RWPE1 (cell line): ENCODE measurements around the gene TNFAIP6.

Source experiments
- CTCF ChIA-PET: fragments of 350-600 bp; sonication (Branson Sonifier 250); formaldehyde crosslinking; extraction: SDS; loops from one replicate; lab custom pipeline; 2021; lab: Yijun Ruan, JAX
- POLR2A ChIA-PET: fragments of 400-600 bp; formaldehyde crosslinking; extraction: SDS; loops from one replicate; lab custom pipeline; 2020; ENCODE audit warnings: antibody characterized with exemption; ENCODE audit not compliant: low non-redundant PET; lab: Yijun Ruan, JAX
- DNase-seq: peaks from one replicate; pipeline ENCODE4 v3.0.0; 2012; ENCODE audit warnings: low spot score
- H3K27ac ChIP-seq: fragments of 450-650 bp; 2 replicates; pipeline ENCODE4 v1.5.1; 2017
- TF ChIP-seq, protein P1 (sequence below): fragments of 450-650 bp; conservative IDR thresholded peaks from 2 replicates; pipeline ENCODE4 v1.5.1; 2017; ENCODE audit warnings: low read depth, mild to moderate bottlenecking

Gene TNFAIP6

DNA sequence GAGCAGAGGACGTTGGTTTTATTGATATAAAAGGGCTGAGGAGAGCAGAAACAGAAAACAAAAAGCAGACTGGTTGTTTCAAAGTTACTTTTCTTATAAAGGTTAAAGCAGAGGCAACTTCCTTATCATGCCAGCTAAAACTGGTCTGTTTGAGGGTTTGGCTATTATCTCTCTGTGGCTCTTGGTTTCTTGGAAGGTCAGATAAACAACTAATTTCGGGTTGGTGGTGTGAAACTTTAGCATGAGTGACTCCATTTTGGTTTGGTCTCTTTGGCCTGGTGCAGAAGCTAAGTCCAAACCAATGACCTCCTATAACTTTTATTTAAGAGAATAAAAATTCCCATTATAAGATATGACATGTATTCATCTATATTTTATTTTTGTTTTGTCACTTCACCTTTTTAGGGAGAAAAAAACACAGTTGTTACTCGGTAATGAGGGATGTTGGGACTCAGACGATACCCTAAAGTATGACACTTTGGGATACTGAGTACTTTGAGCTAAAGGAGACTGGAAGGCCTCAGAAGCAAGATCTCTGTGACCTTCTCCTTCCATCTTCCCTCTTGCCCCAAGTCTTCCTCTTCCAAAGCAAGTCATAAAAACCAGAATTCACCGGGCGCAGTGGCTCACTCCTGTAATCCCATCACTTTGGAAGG is 23.3 kb downstream of the TNFAIP6 start:
- POLR2A ChIA-PET: no interaction called here
- CTCF ChIA-PET: no interaction called here
- TF ChIP-seq, protein P1, sequence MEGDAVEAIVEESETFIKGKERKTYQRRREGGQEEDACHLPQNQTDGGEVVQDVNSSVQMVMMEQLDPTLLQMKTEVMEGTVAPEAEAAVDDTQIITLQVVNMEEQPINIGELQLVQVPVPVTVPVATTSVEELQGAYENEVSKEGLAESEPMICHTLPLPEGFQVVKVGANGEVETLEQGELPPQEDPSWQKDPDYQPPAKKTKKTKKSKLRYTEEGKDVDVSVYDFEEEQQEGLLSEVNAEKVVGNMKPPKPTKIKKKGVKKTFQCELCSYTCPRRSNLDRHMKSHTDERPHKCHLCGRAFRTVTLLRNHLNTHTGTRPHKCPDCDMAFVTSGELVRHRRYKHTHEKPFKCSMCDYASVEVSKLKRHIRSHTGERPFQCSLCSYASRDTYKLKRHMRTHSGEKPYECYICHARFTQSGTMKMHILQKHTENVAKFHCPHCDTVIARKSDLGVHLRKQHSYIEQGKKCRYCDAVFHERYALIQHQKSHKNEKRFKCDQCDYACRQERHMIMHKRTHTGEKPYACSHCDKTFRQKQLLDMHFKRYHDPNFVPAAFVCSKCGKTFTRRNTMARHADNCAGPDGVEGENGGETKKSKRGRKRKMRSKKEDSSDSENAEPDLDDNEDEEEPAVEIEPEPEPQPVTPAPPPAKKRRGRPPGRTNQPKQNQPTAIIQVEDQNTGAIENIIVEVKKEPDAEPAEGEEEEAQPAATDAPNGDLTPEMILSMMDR: no peak
- no peak overlapping the region for H3K27ac ChIP-seq
- no peak for DNase-seq

DNA sequence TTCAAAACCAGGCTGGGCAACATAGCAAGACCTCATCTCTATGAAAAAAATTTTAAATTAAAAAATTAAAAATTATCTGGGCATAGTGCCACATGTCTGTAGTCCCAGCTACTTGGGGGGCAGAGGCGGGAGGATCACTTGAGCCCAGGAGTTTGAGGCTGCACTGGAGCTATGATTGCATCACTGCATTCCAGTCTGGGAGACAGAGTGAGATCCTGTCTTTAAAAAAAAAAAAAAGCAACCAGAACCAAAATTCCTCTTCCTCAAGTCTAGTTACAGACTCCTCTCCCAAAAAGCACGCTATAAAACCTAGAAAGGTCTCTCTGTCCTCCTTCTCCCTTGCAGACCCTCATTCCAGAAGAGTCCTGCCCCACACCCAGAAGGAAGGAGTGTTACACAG is 23.9 kb downstream of the TNFAIP6 start:
- H3K27ac ChIP-seq: no peak overlapping the region
- CTCF ChIA-PET: no interaction called here
- POLR2A ChIA-PET: no interaction called here
- TF ChIP-seq, protein P1: no peak
- no peak for DNase-seq

DNA sequence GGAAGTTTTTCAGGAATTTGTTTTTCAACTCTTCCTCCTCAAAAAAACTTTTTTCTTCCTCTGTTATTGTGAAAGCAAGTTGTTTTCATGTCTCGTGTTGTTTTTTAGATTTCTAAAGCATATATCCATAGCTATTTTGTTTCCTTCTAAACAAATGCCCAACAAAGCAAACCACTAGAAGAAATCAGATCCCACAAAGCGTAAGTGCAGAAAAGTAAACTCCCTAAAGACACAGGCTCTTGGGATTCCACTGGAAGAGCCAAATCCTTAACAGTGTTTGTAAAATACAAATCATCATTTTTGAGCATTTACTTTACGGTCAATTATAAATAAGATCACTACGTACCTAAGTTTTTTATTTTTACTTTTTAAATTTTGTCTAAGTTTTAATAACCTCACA is 30.6 kb downstream of the TNFAIP6 start:
- DNase-seq: no peak
- H3K27ac ChIP-seq: no peak overlapping the region
- CTCF ChIA-PET: interaction anchor here (0.6 kb wide), 1 partner anchor 1790 kb away, joined by 4 read pairs; no protein-coding TSS in a partner anchor
- POLR2A ChIA-PET: no interaction called here
- TF ChIP-seq, protein P1: no peak

DNA sequence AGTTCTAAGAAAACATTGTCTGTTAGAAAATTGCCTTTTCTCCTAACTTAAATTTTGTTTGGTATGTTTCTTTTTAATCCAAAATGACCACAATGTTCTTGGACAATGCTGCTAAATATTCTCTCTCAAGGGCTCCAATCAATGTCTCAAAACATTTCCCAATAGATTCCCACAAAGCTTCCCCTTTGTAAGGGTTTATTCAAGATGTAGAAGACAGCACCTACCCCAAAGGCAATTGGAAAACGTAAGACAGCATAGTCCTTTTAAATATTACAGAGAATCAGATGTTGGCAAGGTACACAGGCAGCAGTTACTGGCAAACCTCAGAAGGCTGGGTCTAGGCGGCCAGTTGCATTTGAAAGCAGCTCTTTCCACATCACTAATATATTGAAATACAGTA is 34.0 kb downstream of the TNFAIP6 start:
- CTCF ChIA-PET: interaction anchor here (0.5 kb wide), 1 partner anchor 143 kb away, joined by 5 read pairs; no protein-coding TSS in a partner anchor
- DNase-seq: no peak
- POLR2A ChIA-PET: no interaction called here
- H3K27ac ChIP-seq: no peak overlapping the region
- TF ChIP-seq, protein P1: no peak

DNA sequence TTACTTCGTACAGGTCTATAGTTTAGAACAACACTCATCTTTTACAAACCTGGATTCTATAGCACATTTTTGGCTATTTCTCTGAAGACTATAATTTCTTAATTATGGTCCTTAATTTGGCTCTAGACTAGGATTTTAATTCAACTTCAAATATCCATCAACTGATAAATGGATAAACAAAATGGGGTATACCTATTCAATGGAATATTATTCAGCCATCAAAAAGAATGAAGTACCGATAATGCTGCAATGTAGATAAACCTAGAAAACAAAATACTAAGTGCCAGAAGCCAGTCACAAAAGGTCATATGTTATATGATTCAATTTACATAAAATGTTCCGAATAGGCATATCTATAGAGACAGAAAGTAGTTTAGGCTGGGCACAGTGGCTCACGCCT is 37.1 kb downstream of the TNFAIP6 start:
- TF ChIP-seq, protein P1: no peak
- CTCF ChIA-PET: no interaction called here
- POLR2A ChIA-PET: no interaction called here
- DNase-seq: no peak
- H3K27ac ChIP-seq: no peak overlapping the region

DNA sequence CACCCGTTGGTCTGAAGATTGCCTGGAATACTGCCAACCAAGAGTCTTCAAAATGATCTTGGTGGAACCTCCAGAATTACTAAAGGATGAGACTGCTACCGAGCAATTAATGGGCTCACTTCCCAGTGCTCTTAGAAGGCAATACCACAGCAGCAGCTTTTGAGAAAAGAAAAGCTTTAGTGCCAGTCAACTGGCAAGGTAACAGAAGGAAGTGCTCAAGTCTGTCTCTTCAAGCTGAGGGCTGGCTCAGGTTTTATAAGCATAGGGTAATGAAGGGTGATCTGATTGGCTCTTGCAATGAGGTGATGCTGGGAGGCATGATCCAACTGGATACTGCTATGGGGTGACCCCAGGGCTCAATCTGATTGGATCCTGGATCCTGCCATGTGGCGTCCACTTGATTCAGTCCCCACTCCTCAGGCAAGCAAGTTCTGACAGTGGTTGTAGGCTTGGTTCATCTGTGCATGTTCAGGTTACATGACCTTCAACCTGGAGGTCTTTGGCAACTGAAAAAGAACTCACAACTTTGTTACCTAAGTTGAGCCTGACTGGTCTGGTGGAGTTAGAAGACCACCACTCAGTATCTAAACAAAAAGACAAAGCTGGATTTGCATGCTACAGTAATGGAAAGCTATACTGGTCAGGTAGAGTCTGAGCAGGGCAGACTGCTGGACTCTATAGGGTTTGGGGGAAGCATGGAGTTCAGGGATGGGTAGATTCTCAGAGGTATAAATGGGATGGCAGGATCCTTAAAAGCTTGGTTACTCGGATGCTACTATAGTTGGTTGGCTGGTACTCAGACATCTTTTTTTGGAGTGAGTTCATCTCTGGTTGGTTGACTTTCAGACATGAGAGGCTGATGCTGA is 38.4 kb downstream of the TNFAIP6 start:
- ChIA-PET CTCF (no interaction called here), POLR2A (no interaction called here)
- TF ChIP-seq, protein P1: no peak
- DNase-seq: no peak
- H3K27ac ChIP-seq: no peak overlapping the region
